GM19372 (cell line): ENCODE results near the gene PADI1.

ENCODE experiments used
- ATAC-seq: cut with Tn5 transposase; IDR thresholded peaks from one replicate; pipeline ENCODE4 v1.9.1; 2021; ENCODE audit warnings: mild to moderate bottlenecking, low read depth, moderate library complexity; ENCODE audit not compliant: unreplicated experiment

Gene PADI1

DNA sequence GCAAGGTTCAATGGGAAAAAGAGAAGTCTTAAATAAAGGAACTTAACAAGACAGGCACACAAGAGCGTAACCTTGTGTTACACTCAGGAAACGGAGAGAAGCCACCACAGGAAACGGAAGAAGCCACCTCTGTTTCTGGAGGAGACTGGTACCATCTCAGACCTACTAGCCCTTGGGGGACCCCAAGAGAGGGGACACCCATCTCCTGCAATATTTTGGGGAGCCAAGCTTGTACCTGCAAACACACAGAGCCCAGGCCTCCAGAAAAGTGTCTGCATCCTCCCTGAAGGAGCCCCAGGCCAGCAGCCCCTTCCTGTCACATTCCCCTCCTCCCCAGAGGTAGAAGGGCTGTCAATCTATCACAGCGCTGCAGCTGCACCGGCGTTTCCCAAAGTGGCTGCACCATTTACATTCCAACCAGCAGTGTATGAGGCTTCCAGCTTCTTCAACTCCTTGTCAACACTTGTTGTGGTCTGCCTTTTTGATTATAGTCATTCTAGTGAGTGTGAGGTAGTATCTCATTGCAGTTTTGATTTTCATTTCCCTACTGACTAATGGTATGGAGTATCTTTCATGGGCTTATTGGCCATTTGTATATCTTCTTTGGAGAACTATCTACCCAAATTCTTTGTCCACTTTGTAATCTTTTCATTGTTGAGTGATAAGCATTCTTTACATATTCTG, 23.0 kb upstream of the PADI1 start:
- no peak for ATAC-seq

DNA sequence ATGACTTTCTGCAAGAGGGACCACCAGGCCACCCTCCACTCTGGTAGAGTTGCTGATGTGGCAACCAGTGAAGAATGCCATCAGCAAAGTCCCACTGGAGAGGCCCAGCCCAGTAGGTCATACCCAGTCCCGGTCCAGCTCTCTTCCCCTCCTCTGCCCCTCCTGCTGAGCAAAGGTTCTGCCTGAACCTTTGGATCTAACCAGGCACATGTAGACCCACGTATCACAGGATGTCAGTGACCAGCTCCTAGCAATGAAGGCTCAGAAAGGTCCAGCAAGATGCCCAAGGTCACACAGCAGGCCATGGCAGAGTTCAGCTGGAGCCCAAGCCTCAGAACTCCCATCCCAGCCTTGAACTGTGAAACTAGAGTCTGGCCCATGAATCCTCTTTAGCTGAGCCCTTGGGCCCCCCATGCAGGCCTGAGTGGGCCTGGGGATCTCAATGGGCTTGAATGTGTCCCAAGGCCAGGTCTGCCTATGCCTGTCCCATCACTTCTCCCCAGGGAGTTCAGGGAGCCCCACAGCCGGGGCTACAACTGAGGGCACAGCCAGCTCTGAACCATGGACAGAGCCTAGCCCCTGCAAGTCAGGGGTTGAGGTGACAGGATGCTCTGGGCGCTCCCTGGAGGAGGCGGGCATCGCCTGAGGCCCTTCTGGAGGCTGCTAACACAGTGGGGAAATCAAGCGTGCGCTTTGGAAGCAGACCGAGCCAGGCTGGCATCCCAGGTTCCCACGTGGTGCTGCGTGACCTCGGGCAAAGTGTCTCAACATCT, 21.4 kb upstream of the PADI1 start:
- ATAC-seq: no peak

DNA sequence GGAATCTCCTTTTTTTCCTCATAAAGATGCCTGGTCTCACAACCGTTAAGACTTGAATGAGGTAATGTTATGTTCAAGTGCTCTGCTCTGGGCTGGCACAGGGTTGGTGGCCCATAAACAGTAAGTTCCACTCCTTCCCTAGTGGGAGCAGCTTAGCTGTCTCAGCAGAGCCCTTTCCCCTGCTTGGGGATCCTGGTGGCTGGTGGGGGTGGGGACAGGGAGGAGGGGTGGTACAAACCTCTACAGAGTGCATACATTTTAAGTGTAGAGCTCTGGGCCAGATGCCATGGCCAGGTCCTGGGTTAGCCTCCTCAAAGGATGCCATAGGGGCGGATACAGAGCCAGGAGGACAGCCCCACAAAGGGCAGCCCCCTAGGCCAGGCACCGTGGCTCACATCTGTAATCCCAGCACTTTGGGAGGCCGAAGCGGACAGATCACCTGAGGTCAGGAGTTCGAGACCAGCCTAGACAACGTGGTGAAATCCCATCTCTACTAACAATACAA, 20.7 kb upstream of the PADI1 start:
- no peak for ATAC-seq

- ATAC-seq: no peak
These were observed 20.0 kb upstream of the PADI1 start for GRCh38 chr1:17184822-17185484.

GRCh38 chr1:17185485-17185860, 19.5 kb upstream of the PADI1 start:
- ATAC-seq: no peak

DNA sequence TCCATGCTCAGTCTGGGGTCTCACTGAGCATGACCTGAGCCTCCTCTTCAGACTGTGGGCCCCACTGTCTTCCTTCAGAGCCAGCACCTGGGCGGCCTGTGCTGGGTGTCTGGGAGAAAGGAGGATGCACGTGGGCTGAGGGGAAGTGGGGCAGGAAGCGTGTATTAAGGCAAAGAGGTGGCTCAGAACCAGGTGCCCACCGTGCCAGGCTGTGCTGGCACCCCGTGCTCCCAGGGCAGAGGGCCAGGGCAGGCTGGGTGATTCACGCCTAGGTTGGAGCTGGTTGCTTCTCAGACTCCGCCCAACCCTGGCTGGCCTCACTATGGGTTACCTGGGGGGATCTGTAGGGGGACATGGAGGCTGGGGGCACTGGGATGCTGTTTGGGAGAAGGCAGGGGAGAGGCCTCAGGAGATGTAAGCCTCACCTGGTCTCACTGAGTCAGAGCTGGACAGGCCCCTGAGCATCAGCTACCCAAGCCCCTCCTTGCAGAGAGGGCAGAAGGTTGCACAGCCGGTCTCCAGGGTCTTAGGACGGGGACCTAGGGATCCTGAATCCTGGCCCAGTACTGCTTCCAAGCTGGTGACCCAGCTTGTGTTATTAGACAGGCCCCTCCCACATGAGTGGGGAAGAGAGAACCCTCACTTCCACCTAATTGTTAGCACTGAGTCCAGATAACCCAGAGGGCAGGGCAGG, 18.6 kb upstream of the PADI1 start:
- ATAC-seq: no peak

- ATAC-seq: no peak
These were observed 17.9 kb upstream of the PADI1 start for GRCh38 chr1:17187051-17187450.

DNA sequence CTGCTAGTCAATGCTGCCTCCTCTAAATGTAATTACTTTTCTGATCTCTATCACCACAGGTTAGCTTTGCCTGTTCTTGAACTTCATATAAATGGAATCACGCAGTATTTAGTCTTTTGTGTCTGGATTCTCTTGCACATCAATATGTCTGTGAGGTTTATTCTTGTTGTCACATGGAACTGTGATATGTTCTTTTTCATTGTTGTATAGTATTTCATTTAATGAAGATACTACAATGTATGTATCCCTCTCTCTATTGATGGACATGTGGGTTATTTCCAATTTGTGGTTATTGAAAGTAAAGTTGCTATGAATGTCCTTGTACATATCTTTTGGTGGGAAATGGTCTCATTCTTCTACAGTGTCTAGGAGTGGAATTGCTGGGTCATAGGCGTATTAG, 16.7 kb upstream of the PADI1 start:
- ATAC-seq: no peak

DNA sequence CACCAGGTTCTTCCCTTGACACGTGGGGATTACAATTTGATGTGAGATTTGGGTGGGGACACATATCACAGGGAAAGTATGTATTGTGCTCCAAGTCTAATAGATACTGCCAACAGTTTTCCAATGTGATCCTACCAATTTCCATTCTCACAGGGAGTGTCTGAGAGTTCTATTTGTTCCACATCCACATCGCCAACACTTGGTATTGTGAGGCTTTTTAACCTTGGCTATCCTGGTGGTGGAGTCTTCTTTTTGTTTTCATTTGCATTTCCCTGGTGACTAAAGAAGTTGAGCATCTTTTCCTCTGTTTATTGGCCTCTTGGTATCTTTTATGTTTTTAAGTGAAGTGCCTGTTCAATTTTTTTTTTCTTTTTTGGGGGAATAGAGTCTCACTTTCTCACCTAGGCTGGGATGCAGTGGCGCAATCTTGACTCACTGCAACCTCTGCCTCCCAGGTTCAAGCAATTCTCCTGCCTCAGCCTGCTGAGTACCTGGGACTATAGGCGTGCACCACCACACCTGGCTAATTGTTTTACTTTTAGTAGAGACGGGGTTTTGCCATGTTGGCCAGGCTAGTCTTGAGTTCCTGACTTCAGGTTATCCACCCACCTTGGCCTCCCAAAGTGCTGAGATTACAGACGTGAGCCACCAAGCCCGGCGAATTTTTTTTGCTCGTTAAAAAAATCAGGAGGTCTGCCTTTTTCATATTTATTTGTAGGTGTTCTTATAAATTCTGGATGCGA, 15.9 kb upstream of the PADI1 start:
- ATAC-seq: no peak

GRCh38 chr1:17189632-17189990, 15.3 kb upstream of the PADI1 start:
- ATAC-seq: no peak

DNA sequence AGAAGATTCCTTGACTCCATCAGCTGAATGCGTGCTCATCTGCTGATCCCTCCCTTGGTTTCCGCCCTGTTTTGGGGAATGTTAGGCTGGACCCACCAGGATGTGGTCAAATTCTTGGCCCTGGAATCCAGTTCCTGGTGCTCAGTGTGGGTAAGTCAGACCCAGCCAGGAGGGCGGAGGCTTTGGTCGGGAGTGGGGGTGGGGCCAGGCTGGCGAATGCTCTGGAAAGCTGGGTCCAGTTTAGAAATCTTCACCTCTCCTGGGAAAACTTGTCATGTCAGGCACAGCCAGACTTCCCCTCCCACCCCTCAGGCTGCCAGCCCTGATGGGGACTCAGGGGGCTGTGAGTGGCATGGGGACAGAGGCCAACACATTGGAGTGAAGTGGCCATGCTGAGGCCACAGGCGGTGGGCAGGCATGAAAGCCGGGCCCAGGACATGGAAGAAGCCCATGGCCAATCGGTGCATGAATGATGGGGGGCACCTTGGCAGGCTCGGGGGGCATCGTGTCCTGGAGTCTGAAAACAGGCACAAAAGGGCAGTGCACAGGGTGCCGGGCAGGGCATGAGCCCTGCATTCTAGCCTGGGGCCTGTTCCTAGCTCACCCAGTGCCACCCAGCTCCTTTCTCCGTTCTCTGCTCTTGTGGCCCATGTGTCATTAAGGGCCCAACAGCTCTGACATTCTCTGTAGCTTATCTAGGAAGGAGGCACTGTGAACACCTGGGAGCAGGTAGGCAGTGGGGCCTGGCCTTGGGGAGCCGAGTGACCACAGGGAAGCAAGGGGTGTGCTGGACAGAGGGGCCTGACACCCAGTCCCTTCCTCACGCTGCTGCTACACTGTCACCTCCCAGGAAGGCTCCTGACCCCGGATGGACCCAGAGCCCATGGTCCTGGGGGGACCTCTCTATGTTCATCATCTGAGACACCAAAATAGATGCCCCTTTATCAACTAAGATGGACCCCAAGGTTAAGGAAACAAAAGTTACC, 14.6 kb upstream of the PADI1 start:
- no peak for ATAC-seq

GRCh38 chr1:17191990-17192242, 13.0 kb upstream of the PADI1 start:
- ATAC-seq: no peak

- ATAC-seq: no peak
These were observed 12.3 kb upstream of the PADI1 start for GRCh38 chr1:17192394-17193221.

GRCh38 chr1:17193222-17194132, 11.5 kb upstream of the PADI1 start:
- ATAC-seq: no peak

GRCh38 chr1:17194133-17194475, 10.8 kb upstream of the PADI1 start:
- ATAC-seq: no peak

DNA sequence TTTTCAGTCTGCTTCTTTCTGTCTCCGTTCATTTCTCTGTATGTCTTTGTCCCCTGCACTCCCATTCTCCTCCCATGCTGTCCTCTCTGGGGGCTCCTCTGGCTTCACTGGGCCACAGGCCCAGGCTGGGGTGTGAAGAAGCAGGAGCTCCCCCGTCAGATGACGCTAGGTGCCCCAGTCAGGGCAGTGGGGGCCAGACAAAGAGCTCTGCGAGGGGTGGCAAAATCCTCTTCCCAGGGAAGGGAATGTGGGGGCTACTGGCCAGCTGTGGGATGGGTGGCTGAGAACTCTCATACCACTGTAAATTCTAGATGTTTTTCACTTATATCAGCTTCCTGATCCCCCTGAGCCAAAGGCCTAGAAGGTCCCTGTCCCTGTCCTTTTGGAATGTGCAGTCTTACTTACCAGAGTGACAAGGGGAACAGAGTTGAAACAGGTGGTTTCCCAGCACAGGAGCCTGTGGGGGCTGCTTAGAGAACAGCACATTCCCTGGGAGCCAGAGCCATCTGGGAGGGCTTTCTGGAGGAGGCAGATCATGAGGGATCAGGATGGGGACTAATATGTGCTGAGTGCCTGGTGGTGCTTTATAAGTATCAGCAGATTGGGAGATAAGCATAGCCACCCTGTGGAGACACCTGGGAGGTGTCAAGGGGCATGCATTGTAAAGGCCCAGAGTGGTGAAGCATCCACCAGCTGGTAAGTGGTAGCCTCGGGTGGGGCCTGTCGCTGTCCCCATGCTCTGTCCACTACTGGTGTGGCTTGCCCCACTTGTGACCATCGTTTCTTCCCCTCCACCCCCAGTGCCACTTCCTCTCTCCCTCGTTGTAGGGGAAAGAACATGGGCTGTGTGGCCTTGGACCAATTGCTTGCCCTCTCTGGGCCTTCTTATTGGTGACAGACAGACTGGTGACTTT, 10.1 kb upstream of the PADI1 start:
- no peak for ATAC-seq

DNA sequence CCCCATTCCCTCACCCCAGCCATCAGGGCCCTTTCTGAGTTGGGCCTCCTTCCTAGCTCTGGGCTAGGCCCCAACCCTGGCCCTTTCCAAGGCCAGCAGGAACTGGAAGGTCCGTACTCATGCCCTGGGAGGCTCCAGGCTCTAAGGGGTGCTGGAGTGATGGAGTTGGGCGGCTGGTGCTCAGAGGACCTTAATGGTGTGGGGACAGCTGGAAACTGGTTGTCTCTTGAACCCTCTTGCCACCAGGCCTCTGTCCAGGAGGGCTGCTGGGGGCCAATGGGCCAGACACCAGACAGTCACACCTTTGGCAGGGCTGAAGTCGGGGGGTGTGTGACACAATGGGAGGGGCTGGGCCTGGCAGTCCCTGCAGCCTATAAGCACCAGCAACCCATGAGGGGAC, 9.2 kb upstream of the PADI1 start:
- no peak for ATAC-seq
